ENCODE data around the gene ZDHHC7. TPM values are rescaled to one million over a fixed set of nuclear protein-coding genes. Genes with fewer than 3 reads are reported as not detected.

Gene ZDHHC7
- total RNA-seq, 1 experiment from 2014 or later: 39.1 TPM

DNA sequence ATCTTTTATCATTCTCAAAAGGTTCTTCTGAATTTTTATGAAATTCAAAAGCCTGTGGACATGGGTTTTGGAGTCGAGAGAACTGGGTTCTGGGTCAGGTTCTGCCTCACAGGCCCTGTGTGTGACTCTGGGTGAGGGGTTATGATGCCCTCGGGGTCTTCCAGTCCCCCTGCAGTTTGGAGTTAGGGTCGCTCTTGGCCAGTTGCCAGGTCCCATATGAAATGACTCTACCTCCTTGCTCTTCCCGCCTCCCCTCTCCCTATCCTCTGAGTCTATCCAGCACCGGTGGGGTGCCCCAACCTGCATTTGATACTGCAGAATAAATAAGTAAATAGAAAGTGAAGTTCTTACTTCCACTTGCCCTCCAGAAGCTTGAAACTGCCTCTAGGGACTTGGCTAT lies 54.1 kb downstream of the ZDHHC7 start:
- H3K27me3 Mint-ChIP-seq (ENCODE audit: low read depth): peaks cover 4% of the 10 kb centered on the region; the same call in 1 of the 2 replicates
- no peak overlapping the region for H3K4me2 ChIP-seq (ENCODE audit: insufficient read depth, insufficient read length, low read length)
- no peak overlapping the region for H3K56ac ChIP-seq (ENCODE audit: insufficient read length, low read depth, low read length)

More for the DNA sequence above, 54.1 kb downstream of the ZDHHC7 start:
- Histone ChIP-seq H2BK12ac (ENCODE audit: insufficient read length, low read depth, low read length) (no peak overlapping the region), H3K9ac (ENCODE audit: extremely low read depth, insufficient read length, low read length) (no peak overlapping the region), H2BK20ac (ENCODE audit: low read depth, low read length, poor library complexity, severe bottlenecking) (no peak overlapping the region), H2AFZ (ENCODE audit: low read length) (no peak overlapping the region), H3K9me3 (ENCODE audit: control insufficient read depth, low read depth, low read length) (no peaks in the 10 kb centered on the region), H4K5ac (ENCODE audit: insufficient read length, low read depth, low read length) (no peak overlapping the region), H4K20me1 (ENCODE audit: control insufficient read depth, insufficient read depth, insufficient read length) (no peaks in the 10 kb centered on the region), H2BK15ac (ENCODE audit: low read depth, low read length) (no peak overlapping the region), H3K4ac (ENCODE audit: low read depth, low read length) (no peak overlapping the region), H4K8ac (replicated peaks; ENCODE audit: insufficient read length, low read depth, low read length) (no peak overlapping the region), H2AK5ac (ENCODE audit: insufficient read length, low read length) (no peak overlapping the region), H3K18ac (ENCODE audit: insufficient read length, low read depth, low read length) (no peak overlapping the region), H3T11ph (ENCODE audit: low read length) (no peak overlapping the region), H2BK5ac (ENCODE audit: insufficient read length, low read length) (no peak overlapping the region), H3K79me1 (ENCODE audit: insufficient read depth, low read depth, low read length, poor library complexity, severe bottlenecking) (no peaks in the 10 kb centered on the region), H3K23ac (ENCODE audit: insufficient read length, low read depth, low read length) (no peak overlapping the region), H3K79me2 (ENCODE audit: insufficient read depth, low read length) (no peaks in the 10 kb centered on the region), H3K4me1 (ENCODE audit: insufficient read depth, low read length) (no peaks in the 10 kb centered on the region), H3K14ac (ENCODE audit: insufficient read depth, low read length) (no peak overlapping the region), H3K27me3 (ENCODE audit: insufficient read depth, low read length) (no peaks in the 10 kb centered on the region), H4K91ac (ENCODE audit: insufficient read length, low read depth, low read length) (no peak overlapping the region), H3K27ac (ENCODE audit: insufficient read length, low read depth, low read length) (no peak overlapping the region), H3K23me2 (ENCODE audit: insufficient read length, low read depth, low read length, poor library complexity, severe bottlenecking) (no peaks in the 10 kb centered on the region), H2BK120ac (ENCODE audit: low read depth, low read length, poor library complexity, severe bottlenecking) (no peak overlapping the region)
- Mint-ChIP-seq H3K36me3 (ENCODE audit: insufficient read depth in 1 of 3, low read depth in 3 of 3) (no peaks in the 10 kb centered on the region), H3K4me3 (no peak overlapping the region; a peak in 1 of 5 replicates), H3K27ac (no peak overlapping the region), H3K9me3 (no peaks in the 10 kb centered on the region), H3K4me1 (peaks cover 0 to 2% of the 10 kb centered on the region in 2 experiments; a peak in 1 of 4 replicates)
- TF ChIP-seq, protein P1, sequence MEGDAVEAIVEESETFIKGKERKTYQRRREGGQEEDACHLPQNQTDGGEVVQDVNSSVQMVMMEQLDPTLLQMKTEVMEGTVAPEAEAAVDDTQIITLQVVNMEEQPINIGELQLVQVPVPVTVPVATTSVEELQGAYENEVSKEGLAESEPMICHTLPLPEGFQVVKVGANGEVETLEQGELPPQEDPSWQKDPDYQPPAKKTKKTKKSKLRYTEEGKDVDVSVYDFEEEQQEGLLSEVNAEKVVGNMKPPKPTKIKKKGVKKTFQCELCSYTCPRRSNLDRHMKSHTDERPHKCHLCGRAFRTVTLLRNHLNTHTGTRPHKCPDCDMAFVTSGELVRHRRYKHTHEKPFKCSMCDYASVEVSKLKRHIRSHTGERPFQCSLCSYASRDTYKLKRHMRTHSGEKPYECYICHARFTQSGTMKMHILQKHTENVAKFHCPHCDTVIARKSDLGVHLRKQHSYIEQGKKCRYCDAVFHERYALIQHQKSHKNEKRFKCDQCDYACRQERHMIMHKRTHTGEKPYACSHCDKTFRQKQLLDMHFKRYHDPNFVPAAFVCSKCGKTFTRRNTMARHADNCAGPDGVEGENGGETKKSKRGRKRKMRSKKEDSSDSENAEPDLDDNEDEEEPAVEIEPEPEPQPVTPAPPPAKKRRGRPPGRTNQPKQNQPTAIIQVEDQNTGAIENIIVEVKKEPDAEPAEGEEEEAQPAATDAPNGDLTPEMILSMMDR (conservative IDR thresholded peaks at IDR 0.05): no peak
- no CpG with 5 or more reads among the region's 5 CpGs for WGBS (ENCODE audit: extremely low coverage, insufficient read length, low lambda C conversion rate)
- no peak for DNase-seq

Data from H9 (cell line).